ENCODE measurements around the gene TK2. TPM values are rescaled to one million over a fixed set of nuclear protein-coding genes. Genes with fewer than 3 reads are reported as not detected.
"Not testable (repeated sequence)": the region's sequence is repeated elsewhere in the genome, so short reads cannot be mapped to it uniquely, and the experiment has no call there.

The TK2 gene
- total RNA-seq, 1 donor from 2014 or later: 33.2 TPM

DNA sequence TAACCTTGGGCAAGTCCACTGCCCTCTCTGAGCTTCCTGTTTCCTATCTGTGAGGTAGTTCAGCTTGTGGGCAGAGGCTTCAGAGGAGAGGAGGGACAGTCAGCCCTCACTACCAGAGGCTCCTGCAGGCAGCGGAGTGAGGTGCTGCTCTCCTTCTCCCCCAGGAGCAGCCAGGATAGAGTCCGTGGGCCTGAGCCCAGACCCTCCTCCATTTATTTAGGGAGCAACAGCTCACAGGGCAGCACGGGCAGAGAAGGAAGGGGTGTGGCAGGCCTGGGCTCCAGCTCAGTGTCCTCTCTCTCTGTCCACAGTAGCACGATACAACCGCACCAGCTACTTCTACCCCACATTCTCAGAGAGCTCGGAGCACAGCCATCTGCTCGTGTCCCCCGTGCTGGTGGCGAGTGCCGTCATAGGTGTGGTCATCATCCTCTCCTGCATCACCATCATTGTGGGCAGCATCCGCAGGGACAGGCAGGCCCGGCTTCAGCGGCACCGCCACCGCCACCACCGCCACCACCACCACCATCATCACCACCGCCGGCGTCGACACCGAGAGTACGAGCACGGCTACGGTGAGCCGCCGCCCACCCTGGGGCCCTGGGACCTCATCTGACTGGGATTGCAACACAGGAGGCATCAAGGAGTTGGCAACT lies 80.5 kb downstream of the TK2 start:
- Mint-ChIP-seq H3K4me1 (ENCODE audit: unreplicated experiment) (no peaks in the 10 kb centered on the region), H3K27me3 (ENCODE audit: unreplicated experiment) (peaks cover 34% of the 10 kb centered on the region), H3K9me3 (ENCODE audit: unreplicated experiment) (peaks cover 10% of the 10 kb centered on the region), H3K36me3 (ENCODE audit: unreplicated experiment) (peaks cover 3% of the 10 kb centered on the region), H3K4me3 (ENCODE audit: unreplicated experiment) (no peak overlapping the region), H3K27ac (ENCODE audit: unreplicated experiment) (no peak overlapping the region)
- no peak for DNase-seq (ENCODE audit: extremely low spot score, unreplicated experiment)
- TF ChIP-seq, protein P1, sequence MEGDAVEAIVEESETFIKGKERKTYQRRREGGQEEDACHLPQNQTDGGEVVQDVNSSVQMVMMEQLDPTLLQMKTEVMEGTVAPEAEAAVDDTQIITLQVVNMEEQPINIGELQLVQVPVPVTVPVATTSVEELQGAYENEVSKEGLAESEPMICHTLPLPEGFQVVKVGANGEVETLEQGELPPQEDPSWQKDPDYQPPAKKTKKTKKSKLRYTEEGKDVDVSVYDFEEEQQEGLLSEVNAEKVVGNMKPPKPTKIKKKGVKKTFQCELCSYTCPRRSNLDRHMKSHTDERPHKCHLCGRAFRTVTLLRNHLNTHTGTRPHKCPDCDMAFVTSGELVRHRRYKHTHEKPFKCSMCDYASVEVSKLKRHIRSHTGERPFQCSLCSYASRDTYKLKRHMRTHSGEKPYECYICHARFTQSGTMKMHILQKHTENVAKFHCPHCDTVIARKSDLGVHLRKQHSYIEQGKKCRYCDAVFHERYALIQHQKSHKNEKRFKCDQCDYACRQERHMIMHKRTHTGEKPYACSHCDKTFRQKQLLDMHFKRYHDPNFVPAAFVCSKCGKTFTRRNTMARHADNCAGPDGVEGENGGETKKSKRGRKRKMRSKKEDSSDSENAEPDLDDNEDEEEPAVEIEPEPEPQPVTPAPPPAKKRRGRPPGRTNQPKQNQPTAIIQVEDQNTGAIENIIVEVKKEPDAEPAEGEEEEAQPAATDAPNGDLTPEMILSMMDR (IDR thresholded peaks at IDR 0.05): no peak

DNA sequence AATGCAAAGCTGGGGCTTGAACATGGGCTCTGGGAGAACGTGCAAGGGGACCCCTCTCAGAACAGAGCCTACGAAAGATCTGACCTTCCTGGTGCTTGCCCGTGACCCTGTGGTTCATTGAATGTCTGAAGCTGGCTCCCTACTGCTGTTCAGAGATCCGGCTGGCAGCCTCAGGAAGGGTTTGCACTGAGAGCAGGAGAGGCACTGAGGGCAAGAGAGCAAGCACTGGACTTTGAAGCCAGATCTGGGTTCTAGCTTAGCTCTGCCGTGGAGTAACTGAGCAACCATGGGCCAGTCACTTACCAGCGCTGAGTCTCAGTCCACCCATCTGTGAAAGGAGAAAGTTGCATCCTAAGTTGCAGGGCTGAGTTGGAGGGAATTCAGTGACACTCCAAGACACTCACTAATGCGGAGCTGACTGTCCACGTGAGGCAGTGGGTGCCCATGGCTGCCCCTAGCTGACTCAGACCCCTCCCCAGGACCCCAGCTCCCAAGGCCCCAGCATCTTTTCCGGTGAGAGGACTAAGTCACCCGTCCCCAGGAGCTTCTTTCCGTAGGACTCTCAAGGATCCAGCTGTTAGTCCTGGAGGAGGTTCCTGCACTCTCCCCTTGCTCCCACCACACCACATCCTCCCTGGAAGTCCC lies 81.5 kb downstream of the TK2 start:
- no peak overlapping the region for H3K4me3 Mint-ChIP-seq (ENCODE audit: unreplicated experiment)
- H3K27ac Mint-ChIP-seq (ENCODE audit: unreplicated experiment): no peak overlapping the region
- DNase-seq (ENCODE audit: extremely low spot score, unreplicated experiment): no peak
- H3K9me3 Mint-ChIP-seq (ENCODE audit: unreplicated experiment): peaks cover 10% of the 10 kb centered on the region
- TF ChIP-seq, protein P1 (IDR thresholded peaks at IDR 0.05): no peak
- no peaks in the 10 kb centered on the region for H3K4me1 Mint-ChIP-seq (ENCODE audit: unreplicated experiment)
- peaks cover 3% of the 10 kb centered on the region for H3K36me3 Mint-ChIP-seq (ENCODE audit: unreplicated experiment)
- peaks cover 37% of the 10 kb centered on the region for H3K27me3 Mint-ChIP-seq (ENCODE audit: unreplicated experiment)

DNA sequence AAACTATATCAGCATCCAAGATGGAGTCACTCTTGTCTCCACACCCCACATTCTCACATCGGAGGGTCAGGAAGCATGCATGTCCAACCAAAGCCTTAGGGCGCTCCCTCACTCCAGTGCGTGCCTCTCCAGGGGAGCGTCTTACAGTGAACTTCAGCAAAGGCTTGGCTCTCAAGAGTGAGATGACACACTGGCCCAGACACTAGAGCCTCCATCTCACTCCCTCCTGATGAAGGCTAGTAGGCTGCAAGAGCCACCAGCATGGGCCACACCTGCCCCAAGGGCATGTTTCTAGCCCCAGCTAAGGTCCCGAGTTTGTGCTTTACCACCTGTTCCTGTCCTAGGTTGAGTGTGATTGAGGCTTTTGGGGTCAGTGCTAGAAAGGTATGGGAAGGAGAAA lies 82.3 kb downstream of the TK2 start:
- H3K36me3 Mint-ChIP-seq (ENCODE audit: unreplicated experiment): peaks cover 3% of the 10 kb centered on the region
- H3K4me1 Mint-ChIP-seq (ENCODE audit: unreplicated experiment): no peaks in the 10 kb centered on the region
- H3K27me3 Mint-ChIP-seq (ENCODE audit: unreplicated experiment): peaks cover 45% of the 10 kb centered on the region

DNA sequence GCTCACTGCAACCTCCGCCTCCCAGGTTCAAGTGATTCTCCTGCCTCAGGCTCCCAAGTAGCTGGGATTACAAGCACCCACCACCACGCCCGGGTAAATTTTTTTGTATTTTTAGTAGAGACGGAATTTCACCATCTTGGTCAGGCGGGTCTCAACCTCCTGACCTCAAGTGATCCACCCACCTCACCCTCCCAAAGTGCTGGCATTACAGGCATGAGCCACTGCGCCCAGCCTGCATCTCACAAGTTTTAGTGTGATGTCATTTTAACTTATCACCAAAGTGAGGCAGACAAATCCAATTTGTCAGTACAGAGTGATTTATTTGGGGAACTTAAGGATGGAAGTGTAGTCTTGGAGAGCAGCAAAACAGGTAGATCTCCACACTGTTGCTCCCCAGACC lies 83.3 kb downstream of the TK2 start:
- not testable (repeated sequence) for H3K4me1 Mint-ChIP-seq (ENCODE audit: unreplicated experiment); H3K4me3 Mint-ChIP-seq (ENCODE audit: unreplicated experiment); H3K36me3 Mint-ChIP-seq (ENCODE audit: unreplicated experiment); DNase-seq (ENCODE audit: extremely low spot score, unreplicated experiment); H3K27ac Mint-ChIP-seq (ENCODE audit: unreplicated experiment)
- H3K9me3 Mint-ChIP-seq (ENCODE audit: unreplicated experiment): peaks cover 10% of the 10 kb centered on the region
- peaks cover 53% of the 10 kb centered on the region for H3K27me3 Mint-ChIP-seq (ENCODE audit: unreplicated experiment)

More for the DNA sequence above, 82.3 kb downstream of the TK2 start:
- Mint-ChIP-seq H3K9me3 (ENCODE audit: unreplicated experiment) (peaks cover 10% of the 10 kb centered on the region), H3K27ac (ENCODE audit: unreplicated experiment) (no peak overlapping the region), H3K4me3 (ENCODE audit: unreplicated experiment) (no peak overlapping the region)
- TF ChIP-seq, protein P1 (IDR thresholded peaks at IDR 0.05): no peak
- DNase-seq (ENCODE audit: extremely low spot score, unreplicated experiment): no peak

DNA sequence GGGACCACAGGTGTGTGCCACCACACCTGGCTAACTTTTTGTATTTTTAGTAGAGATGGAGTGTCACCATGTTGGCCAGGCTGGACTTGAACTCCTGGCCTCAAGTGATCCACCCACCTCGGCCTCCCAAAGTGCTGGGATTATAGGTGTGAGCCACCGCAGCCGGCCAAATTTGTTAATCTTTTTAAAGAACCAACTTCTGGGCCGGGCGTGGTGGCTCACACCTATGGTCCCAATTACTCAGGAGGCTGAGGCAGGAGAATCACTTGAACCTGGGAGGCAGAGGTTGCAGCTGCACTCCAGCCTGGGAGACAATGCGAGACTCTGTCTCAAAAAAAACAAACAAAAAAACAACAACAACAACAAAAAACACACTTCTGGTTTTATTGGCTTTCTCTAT lies 84.0 kb downstream of the TK2 start:
- not testable (repeated sequence) for H3K36me3 Mint-ChIP-seq (ENCODE audit: unreplicated experiment); H3K27ac Mint-ChIP-seq (ENCODE audit: unreplicated experiment); DNase-seq (ENCODE audit: extremely low spot score, unreplicated experiment); H3K4me3 Mint-ChIP-seq (ENCODE audit: unreplicated experiment); H3K4me1 Mint-ChIP-seq (ENCODE audit: unreplicated experiment)
- peaks cover 10% of the 10 kb centered on the region for H3K9me3 Mint-ChIP-seq (ENCODE audit: unreplicated experiment)
- peaks cover 54% of the 10 kb centered on the region for H3K27me3 Mint-ChIP-seq (ENCODE audit: unreplicated experiment)

DNA sequence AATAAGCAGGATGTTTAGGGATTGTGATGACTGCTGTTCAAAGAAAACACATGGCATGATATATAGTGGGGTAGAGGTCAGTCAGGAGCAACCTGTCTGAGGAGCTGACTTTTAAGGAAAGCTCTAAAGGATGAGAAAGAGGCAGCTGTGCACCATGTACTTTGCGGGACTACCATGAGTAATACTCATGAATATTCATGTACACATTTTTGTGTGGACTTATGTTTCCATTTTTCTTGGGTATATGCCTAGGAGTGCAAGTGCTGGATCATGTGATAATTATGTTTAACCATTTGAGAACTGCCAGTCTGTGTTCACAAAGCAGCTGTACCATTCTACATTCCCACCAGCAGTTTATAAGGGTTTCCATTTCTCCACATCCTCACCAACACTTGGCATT lies 87.0 kb downstream of the TK2 start:
- Mint-ChIP-seq H3K36me3 (ENCODE audit: unreplicated experiment) (peaks cover 3% of the 10 kb centered on the region), H3K4me1 (ENCODE audit: unreplicated experiment) (no peaks in the 10 kb centered on the region), H3K27me3 (ENCODE audit: unreplicated experiment) (peaks cover 65% of the 10 kb centered on the region), H3K9me3 (ENCODE audit: unreplicated experiment) (peaks cover 10% of the 10 kb centered on the region), H3K4me3 (ENCODE audit: unreplicated experiment) (no peak overlapping the region), H3K27ac (ENCODE audit: unreplicated experiment) (no peak overlapping the region)
- no peak for DNase-seq (ENCODE audit: extremely low spot score, unreplicated experiment)
- TF ChIP-seq, protein P1 (IDR thresholded peaks at IDR 0.05): no peak

Data from osteocyte (in vitro differentiated cells).